ENCODE measurements around the gene EHMT1. TPM values are rescaled to one million over a fixed set of nuclear protein-coding genes. Genes with fewer than 3 reads are reported as not detected.

The EHMT1 gene
- total and polyA plus RNA-seq, 2 of the 13 experiments (the other 11 are each of a cell fraction or from before 2014, with no cell fraction given), result 23.0 to 27.1 TPM

- TF ChIP-seq, protein P1, sequence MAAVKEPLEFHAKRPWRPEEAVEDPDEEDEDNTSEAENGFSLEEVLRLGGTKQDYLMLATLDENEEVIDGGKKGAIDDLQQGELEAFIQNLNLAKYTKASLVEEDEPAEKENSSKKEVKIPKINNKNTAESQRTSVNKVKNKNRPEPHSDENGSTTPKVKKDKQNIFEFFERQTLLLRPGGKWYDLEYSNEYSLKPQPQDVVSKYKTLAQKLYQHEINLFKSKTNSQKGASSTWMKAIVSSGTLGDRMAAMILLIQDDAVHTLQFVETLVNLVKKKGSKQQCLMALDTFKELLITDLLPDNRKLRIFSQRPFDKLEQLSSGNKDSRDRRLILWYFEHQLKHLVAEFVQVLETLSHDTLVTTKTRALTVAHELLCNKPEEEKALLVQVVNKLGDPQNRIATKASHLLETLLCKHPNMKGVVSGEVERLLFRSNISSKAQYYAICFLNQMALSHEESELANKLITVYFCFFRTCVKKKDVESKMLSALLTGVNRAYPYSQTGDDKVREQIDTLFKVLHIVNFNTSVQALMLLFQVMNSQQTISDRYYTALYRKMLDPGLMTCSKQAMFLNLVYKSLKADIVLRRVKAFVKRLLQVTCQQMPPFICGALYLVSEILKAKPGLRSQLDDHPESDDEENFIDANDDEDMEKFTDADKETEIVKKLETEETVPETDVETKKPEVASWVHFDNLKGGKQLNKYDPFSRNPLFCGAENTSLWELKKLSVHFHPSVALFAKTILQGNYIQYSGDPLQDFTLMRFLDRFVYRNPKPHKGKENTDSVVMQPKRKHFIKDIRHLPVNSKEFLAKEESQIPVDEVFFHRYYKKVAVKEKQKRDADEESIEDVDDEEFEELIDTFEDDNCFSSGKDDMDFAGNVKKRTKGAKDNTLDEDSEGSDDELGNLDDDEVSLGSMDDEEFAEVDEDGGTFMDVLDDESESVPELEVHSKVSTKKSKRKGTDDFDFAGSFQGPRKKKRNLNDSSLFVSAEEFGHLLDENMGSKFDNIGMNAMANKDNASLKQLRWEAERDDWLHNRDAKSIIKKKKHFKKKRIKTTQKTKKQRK (IDR thresholded peaks at IDR 0.05; ENCODE audit: low read length), result no peak
- TF ChIP-seq STAT5B (CRISPR knock-in tag; IDR thresholded peaks at IDR 0.05), result no peak
- 0 out of 2 replicates have a peak, but pooled peaks have one; percentile 45 for TF ChIP-seq ZBTB44 (CRISPR knock-in tag; IDR thresholded peaks at IDR 0.05)
- TF ChIP-seq, protein P2, sequence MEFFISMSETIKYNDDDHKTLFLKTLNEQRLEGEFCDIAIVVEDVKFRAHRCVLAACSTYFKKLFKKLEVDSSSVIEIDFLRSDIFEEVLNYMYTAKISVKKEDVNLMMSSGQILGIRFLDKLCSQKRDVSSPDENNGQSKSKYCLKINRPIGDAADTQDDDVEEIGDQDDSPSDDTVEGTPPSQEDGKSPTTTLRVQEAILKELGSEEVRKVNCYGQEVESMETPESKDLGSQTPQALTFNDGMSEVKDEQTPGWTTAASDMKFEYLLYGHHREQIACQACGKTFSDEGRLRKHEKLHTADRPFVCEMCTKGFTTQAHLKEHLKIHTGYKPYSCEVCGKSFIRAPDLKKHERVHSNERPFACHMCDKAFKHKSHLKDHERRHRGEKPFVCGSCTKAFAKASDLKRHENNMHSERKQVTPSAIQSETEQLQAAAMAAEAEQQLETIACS (CRISPR knock-in tag; IDR thresholded peaks at IDR 0.05), result no peak; the same call in 1 of the 2 replicates
- TF ChIP-seq, protein P3, sequence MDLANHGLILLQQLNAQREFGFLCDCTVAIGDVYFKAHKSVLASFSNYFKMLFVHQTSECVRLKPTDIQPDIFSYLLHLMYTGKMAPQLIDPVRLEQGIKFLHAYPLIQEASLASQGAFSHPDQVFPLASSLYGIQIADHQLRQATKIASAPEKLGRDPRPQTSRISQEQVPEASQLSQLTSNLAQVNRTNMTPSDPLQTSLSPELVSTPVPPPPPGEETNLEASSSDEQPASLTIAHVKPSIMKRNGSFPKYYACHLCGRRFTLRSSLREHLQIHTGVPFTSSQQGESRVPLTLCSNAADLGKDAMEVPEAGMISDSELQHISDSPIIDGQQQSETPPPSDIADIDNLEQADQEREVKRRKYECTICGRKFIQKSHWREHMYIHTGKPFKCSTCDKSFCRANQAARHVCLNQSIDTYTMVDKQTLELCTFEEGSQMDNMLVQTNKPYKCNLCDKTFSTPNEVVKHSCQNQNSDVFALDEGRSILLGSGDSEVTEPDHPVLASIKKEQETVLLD (CRISPR knock-in tag; IDR thresholded peaks at IDR 0.05; ENCODE audit: low read depth), result peak; percentile 95
- TF ChIP-seq ASH2L (IDR thresholded peaks at IDR 0.05; ENCODE audit: insufficient read length, low read depth, low read length), result peak; percentile 96
- no peak for TF ChIP-seq KDM6A (CRISPR knock-in tag; IDR thresholded peaks at IDR 0.05; ENCODE audit: low read depth)
- TF ChIP-seq, protein P4, sequence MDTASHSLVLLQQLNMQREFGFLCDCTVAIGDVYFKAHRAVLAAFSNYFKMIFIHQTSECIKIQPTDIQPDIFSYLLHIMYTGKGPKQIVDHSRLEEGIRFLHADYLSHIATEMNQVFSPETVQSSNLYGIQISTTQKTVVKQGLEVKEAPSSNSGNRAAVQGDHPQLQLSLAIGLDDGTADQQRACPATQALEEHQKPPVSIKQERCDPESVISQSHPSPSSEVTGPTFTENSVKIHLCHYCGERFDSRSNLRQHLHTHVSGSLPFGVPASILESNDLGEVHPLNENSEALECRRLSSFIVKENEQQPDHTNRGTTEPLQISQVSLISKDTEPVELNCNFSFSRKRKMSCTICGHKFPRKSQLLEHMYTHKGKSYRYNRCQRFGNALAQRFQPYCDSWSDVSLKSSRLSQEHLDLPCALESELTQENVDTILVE (CRISPR knock-in tag; IDR thresholded peaks at IDR 0.05), result peak; percentile 91; the same call in 1 of the 2 replicates
- no peak for TF ChIP-seq ZNF326 (CRISPR knock-in tag; IDR thresholded peaks at IDR 0.05; ENCODE audit: borderline replicate concordance)
- TF ChIP-seq ATF1 (CRISPR knock-in tag; IDR thresholded peaks at IDR 0.05), result no peak
- TF ChIP-seq ZNF510 (CRISPR knock-in tag; IDR thresholded peaks at IDR 0.05; ENCODE audit: low read depth), result no peak
- TF ChIP-seq RBM22 (optimal IDR thresholded peaks at IDR 0.05; ENCODE audit: low read length), result no peak
- TF ChIP-seq SYNCRIP (IDR thresholded peaks at IDR 0.05; ENCODE audit: insufficient read depth, low read depth, low read length), result no peak
- no peak for TF ChIP-seq ZNF224 (CRISPR knock-in tag; IDR thresholded peaks at IDR 0.05)
- no peak for TF ChIP-seq TCF7 (IDR thresholded peaks at IDR 0.05; ENCODE audit: low read depth)
- no peak for TF ChIP-seq GLMP (CRISPR knock-in tag; IDR thresholded peaks at IDR 0.05; ENCODE audit: borderline replicate concordance)
These were observed 40.1 kb upstream of the EHMT1 start, which contains the start of gene DPH7 (continued) for GRCh38 chr9:137578518-137579258.

All from HepG2 (cell line).